Esophagus (tissue), 2 donors: Measurements from ENCODE around the gene RSPH1. TPM values are rescaled to one million over a fixed set of nuclear protein-coding genes. Genes with fewer than 3 reads are reported as not detected.

Source experiments
- H3K27ac ChIP-seq, 2 donors: one replicate each; pipeline ENCODE4 v1.5.1; 2013; ENCODE audit warnings: low read depth in 2 of 2, mild to moderate bottlenecking in 2 of 2, inconsistent platforms in 1 of 2, low read length in 1 of 2, moderate library complexity in 1 of 2
- H3K27me3 ChIP-seq, 2 donors: one replicate each; pipeline ENCODE4 v1.6.1; 2013; ENCODE audit warnings: low read length in 2 of 2, control low read depth in 1 of 2, mild to moderate bottlenecking in 1 of 2; ENCODE audit not compliant: insufficient read depth in 2 of 2, control insufficient read depth in 1 of 2
- H3K36me3 ChIP-seq, 2 donors: one replicate each; pipeline ENCODE4 v1.6.1; 2013; ENCODE audit warnings: low read length in 1 of 2; ENCODE audit not compliant: control insufficient read depth in 2 of 2, insufficient read depth in 2 of 2
- H3K4me1 ChIP-seq, 2 donors: one replicate each; pipeline ENCODE4 v1.6.1; 2013; ENCODE audit warnings: low read length in 1 of 2; ENCODE audit not compliant: control insufficient read depth in 2 of 2, insufficient read depth in 2 of 2
- H3K4me3 ChIP-seq, 2 donors: one replicate each; pipeline ENCODE4 v1.5.1; 2013; ENCODE audit warnings: low read length in 2 of 2, mild to moderate bottlenecking in 2 of 2, low read depth in 1 of 2, moderate library complexity in 1 of 2
- H3K9me3 ChIP-seq, 2 donors: one replicate each; pipeline ENCODE4 v1.6.1; 2013; ENCODE audit warnings: mild to moderate bottlenecking in 2 of 2, low read depth in 1 of 2, low read length in 1 of 2, moderate library complexity in 1 of 2; ENCODE audit not compliant: control insufficient read depth in 2 of 2, insufficient read depth in 1 of 2
- WGBS, 2 donors: extraction: QIAGEN DNeasy Blood & Tissue Kit; methylation state at CpG; one replicate each; pipeline ENCODE4 v1.1.7; 2013; 5-methylcytosine and 5-hydroxymethylcytosine counted together
- polyA plus RNA-seq, 2 donors: library from polyadenylated mRNA; stranded (reverse); fragments of 200-250 nt; gene quantifications; one replicate each; pipeline ENCODE4 v1.2.3, GENCODE V29; 2013
- donor health status: healthy with polysubstance abuse.
- donor health status: Bipolar disorder and iron deficiency.

The RSPH1 gene
- polyA plus RNA-seq, 2 donors, result 0.20 to 0.53 TPM

DNA sequence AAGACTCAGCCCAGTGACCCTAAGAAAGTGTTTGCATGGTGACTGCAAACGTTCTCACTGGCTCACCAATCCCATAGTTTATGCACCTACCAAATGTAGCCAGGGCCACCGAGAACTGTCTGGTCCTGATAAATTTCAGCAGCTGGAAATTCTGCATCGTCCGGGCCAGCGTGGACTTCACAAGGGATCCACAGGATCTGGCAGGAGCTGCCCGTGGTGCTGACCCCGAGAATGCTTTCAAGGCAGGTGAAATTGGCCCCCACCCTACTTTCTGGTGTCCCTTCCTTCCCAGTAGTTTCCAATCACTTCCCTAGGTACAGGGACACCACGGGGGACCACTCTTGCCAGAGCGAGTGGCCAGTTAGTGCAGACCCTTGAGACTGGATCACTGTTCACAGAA, 66.2 kb downstream of the RSPH1 start:
- Histone ChIP-seq H3K4me3 (no peak overlapping the region), H3K27ac (no peak overlapping the region), H3K27me3 (no peaks in the 10 kb centered on the region), H3K9me3 (peaks cover 0 to 7% of the 10 kb centered on the region in 2 donors), H3K36me3 (no peaks in the 10 kb centered on the region), H3K4me1 (no peaks in the 10 kb centered on the region)
- 35 to 50% methylated on average over 9 of the region's 9 CpGs for WGBS, 2 donors

DNA sequence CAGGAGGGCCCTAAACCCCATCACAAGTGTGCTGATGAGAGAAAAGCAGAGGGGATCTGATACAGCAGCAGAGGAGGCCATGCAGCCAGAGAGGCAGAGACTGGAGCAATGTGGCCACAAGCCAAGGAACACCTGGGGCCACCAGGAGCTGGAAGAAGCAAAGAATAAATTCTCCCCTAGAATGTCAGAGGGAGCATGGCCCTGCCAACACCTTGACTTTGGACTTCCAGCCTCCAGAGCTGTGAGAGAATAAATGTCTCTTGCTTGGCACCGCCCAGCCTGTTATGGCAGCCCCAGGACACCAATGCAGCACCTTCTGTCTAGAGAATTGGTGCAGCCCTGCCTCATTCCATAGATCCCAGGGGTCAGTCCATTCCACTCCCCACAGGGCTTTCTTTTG, 67.0 kb downstream of the RSPH1 start:
- WGBS, 2 donors, result 91 to 100% methylated on average over 1 of the region's 1 CpG
- Histone ChIP-seq H3K27ac (no peak overlapping the region), H3K4me1 (no peaks in the 10 kb centered on the region), H3K4me3 (no peak overlapping the region), H3K36me3 (no peaks in the 10 kb centered on the region), H3K9me3 (peaks cover 0 to 7% of the 10 kb centered on the region in 2 donors), H3K27me3 (no peaks in the 10 kb centered on the region)

DNA sequence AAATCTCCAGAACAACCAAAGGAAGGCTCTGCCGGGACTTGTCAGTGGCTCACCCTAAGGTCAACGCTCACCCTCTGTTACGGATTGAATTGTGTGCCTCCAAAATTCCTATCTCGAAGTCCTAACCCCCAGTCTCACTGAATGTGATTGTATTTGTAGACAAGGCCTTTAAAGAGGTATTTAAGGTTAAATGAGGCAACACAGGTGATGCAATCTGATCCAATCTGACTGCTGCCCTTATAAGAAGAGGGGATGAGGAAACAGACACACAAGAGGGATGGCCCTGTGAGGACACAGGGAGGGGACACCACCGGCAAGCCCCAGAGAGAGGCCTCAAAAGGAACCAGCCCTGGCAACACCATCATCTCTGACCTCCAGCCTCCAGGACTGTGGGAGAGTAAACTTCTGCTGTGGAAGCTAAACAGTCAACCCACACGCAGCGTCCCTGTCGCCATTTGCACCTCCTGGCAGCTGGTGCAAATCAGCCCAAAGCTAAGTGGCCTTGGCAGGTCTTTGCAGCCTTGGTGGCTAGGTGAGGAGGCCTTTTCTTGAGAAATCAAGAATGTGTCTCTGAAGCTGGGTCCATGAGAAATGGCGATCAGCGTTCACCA, 68.1 kb downstream of the RSPH1 start:
- H3K4me3 ChIP-seq, result no peak overlapping the region
- no peaks in the 10 kb centered on the region for H3K4me1 ChIP-seq
- no peaks in the 10 kb centered on the region for H3K36me3 ChIP-seq
- WGBS, 2 donors, result 77 to 79% methylated on average over 10 of the region's 10 CpGs
- no peaks in the 10 kb centered on the region for H3K27me3 ChIP-seq
- no peak overlapping the region for H3K27ac ChIP-seq
- peaks cover 0 to 4% of the 10 kb centered on the region in 2 donors for H3K9me3 ChIP-seq

DNA sequence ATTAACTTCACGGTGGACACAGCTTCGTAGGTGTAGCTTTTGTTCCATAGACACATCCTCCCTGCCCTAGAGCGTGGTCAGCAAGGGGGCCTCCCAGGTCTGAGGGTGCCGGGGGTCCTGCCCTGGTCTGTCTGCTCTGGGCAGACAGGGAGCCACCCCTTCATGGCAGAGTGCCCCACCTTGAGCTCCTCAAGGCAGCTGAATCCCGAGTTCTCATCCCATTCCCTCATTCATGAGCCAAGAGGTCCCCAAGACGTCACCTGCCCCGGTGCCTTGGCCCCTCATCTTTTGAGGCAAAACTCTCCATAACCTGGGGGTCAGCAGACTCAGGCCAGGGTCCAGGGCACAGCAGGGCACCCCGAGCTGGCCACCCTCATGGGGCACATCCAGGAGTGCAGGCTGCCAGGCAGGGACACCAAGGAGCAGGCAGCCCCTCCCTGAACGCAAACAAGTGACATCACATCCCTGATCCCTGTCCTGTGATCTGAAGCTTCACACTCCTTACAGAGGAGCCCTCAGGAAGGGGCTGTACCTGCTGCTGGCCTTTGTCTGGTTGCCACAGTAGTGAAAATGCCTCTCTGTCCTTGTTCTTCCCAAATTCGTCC, 69.0 kb downstream of the RSPH1 start:
- WGBS, 2 donors, result 82 to 85% methylated on average over 10 of the region's 10 CpGs
- H3K36me3 ChIP-seq, result no peaks in the 10 kb centered on the region
- no peak overlapping the region for H3K27ac ChIP-seq
- peaks cover 0 to 2% of the 10 kb centered on the region in 2 donors for H3K9me3 ChIP-seq
- no peaks in the 10 kb centered on the region for H3K4me1 ChIP-seq
- H3K27me3 ChIP-seq, result no peaks in the 10 kb centered on the region
- H3K4me3 ChIP-seq, result no peak overlapping the region

DNA sequence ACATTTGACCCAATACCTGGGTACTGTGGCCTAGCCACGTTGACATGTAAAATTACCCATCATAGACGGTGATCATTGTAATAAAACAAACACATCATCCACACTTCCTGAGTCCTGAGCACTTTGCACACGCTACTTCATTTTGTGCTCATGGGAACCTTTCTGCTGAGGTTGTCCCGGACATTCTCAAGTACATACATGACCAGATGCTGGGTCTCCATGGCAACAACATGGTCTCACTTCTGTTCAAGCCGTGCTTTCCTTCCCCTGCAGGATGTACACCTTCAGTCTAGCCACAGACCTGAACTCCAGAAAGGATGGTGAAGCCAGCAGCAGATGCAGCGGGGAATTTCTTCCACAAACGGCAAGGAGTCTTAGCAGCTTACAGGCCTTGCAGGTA, 69.6 kb downstream of the RSPH1 start:
- Histone ChIP-seq H3K27me3 (no peaks in the 10 kb centered on the region), H3K27ac (no peak overlapping the region), H3K9me3 (no peaks in the 10 kb centered on the region), H3K4me1 (no peaks in the 10 kb centered on the region), H3K36me3 (no peaks in the 10 kb centered on the region), H3K4me3 (no peak overlapping the region)
- 73 to 77% methylated on average over 7 of the region's 7 CpGs for WGBS, 2 donors

DNA sequence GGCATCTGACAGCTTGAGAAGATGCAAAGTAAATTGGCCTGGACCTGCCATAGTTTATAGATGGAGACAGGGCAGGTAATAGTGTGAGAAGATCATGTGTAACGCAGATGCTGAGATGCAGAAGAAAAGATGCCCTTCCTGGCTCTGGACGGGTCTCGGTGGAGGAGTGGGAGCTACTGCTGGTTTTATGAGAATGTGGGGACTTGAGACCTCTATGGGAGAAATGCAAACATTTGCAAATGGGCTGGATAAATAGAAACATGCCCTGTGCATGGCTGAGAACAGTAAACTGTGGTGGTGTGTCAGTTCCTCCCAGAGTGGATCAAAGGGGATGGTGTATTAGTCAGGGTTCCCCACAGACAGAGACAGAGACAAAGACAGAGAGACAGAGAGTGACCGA, 70.4 kb downstream of the RSPH1 start:
- no peak overlapping the region for H3K4me3 ChIP-seq
- H3K27me3 ChIP-seq, result no peaks in the 10 kb centered on the region
- no peaks in the 10 kb centered on the region for H3K4me1 ChIP-seq
- H3K27ac ChIP-seq, result no peak overlapping the region
- H3K36me3 ChIP-seq, result no peaks in the 10 kb centered on the region
- WGBS, 2 donors, result 54 to 59% methylated on average over 4 of the region's 4 CpGs
- peaks cover 0 to 5% of the 10 kb centered on the region in 2 donors for H3K9me3 ChIP-seq

DNA sequence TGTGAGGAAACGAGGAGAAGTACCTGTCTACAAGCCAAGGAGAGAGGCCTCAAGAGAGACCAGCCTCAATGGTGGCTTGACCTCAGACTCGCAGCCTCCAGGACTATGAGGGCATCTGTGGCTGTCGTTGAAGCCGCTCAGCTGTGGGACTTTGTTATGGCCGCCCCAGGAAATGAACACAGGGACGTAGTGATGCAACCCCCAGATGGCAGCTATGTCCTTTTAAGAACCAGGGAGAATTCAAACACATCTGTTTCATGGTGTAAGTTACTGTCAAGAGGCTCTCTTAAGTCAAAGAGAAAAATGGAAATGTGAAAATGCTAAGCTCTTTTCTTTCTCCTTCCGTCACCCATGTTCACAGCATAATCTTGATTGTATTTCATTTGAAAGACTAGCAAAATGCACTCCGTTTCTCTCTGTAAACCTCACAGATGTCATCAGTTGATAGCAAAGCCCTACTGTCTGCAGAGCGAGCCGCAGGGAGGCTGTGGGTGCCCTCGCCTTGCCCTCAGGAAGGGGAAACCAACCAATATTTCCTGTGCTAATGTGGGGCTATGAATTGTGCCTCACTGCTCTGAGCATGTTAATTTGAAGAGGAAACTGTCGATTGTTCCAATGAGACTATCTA, 71.0 kb downstream of the RSPH1 start:
- Histone ChIP-seq H3K4me1 (no peaks in the 10 kb centered on the region), H3K36me3 (no peaks in the 10 kb centered on the region), H3K27me3 (no peaks in the 10 kb centered on the region), H3K4me3 (no peak overlapping the region), H3K27ac (no peak overlapping the region), H3K9me3 (peaks cover 0 to 5% of the 10 kb centered on the region in 2 donors)
- 55 to 58% methylated on average over 12 of the region's 12 CpGs for WGBS, 2 donors

DNA sequence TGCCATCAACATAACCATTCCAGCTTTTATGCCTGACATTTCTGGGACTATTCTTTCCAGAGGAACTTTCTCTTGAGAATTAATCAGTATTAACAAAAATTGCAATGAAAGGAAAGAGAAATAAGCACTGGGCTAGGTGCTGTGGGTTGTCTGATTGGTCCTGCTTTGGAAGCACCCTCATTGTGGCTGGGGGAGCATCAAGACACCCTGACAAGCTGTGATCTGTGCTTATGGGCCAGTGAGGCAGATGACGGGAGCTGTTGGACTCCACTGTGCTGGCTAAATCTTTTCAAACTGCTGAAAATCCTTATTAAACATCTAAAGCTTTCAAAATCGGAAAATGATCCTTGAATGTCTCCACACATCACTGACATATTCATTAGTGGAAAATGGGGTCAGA, 72.3 kb downstream of the RSPH1 start:
- peaks cover 0 to 5% of the 10 kb centered on the region in 2 donors for H3K9me3 ChIP-seq
- no peaks in the 10 kb centered on the region for H3K4me1 ChIP-seq
- no peak overlapping the region for H3K27ac ChIP-seq
- no peaks in the 10 kb centered on the region for H3K36me3 ChIP-seq
- 69 to 80% methylated on average over 2 of the region's 2 CpGs for whole genome bisulfite sequencing, 2 donors
- no peak overlapping the region for H3K4me3 ChIP-seq
- no peaks in the 10 kb centered on the region for H3K27me3 ChIP-seq

DNA sequence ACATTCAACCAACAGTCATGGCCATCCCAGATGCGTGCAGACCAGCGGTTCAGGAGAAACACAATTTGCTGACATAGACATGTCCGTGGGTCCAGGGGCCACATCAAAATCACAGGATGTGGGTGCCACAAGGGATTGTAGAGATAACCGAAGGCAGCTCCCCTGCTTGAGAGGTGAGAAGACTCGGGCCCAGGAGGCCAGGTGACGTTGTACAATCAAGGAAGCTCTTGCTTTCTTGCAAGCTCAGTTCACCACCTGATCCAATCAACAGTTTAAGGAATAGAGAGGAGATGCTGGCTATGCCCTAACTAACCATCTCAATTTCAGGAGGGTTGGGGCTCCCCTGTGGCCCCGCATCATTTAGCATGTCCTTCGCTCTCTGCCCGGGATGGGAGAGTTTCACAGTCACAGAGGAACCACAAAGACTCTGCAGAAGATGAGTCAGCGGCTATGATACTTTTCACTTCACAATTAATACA, 72.8 kb downstream of the RSPH1 start:
- H3K4me1 ChIP-seq, result no peaks in the 10 kb centered on the region
- H3K9me3 ChIP-seq, result peaks cover 0 to 6% of the 10 kb centered on the region in 2 donors
- H3K27me3 ChIP-seq, result no peaks in the 10 kb centered on the region
- no peak overlapping the region for H3K27ac ChIP-seq
- no peak overlapping the region for H3K4me3 ChIP-seq
- WGBS, 2 donors, result 75% methylated on average over 10 of the region's 10 CpGs
- no peaks in the 10 kb centered on the region for H3K36me3 ChIP-seq
